Measurements from ENCODE around the gene ELMO3. TPM values are rescaled to one million over a fixed set of nuclear protein-coding genes. Genes with fewer than 3 reads are reported as not detected.
A peak's percentile ranks its signal among the peaks of the same experiment; 100 is the strongest.

Gene ELMO3
- total RNA-seq, 1 experiment from 2014 or later = 0.90 TPM

- in situ Hi-C loops (cut with HindIII; ENCODE audit: low pct_unique_long_range_greater_than_20kb, low sequenced_read_pairs) = no loop called here
These were observed 24.2 kb upstream of the ELMO3 start for GRCh38 chr16:67174706-67175231.

GRCh38 chr16:67176662-67177061 lies 22.3 kb upstream of the ELMO3 start:
- DNase-seq (ENCODE audit: low read depth, low spot score) = no peak
- in situ Hi-C loops (cut with HindIII; ENCODE audit: low pct_unique_long_range_greater_than_20kb, low sequenced_read_pairs) = no loop called here

More at GRCh38 chr16:67174706-67175231, 24.2 kb upstream of the ELMO3 start:
- no peak for DNase-seq (ENCODE audit: low read depth, low spot score)

GRCh38 chr16:67177743-67178699 lies 20.9 kb upstream of the ELMO3 start:
- in situ Hi-C loops (cut with HindIII; ENCODE audit: low pct_unique_long_range_greater_than_20kb, low sequenced_read_pairs) = no loop called here
- DNase-seq (ENCODE audit: low read depth, low spot score) = peak; percentile 25

GRCh38 chr16:67179421-67180080 lies 19.4 kb upstream of the ELMO3 start:
- DNase-seq (ENCODE audit: low read depth, low spot score) = peak; percentile 49
- in situ Hi-C loops (cut with HindIII; ENCODE audit: low pct_unique_long_range_greater_than_20kb, low sequenced_read_pairs) = no loop called here

- in situ Hi-C loops (cut with HindIII; ENCODE audit: low pct_unique_long_range_greater_than_20kb, low sequenced_read_pairs) = no loop called here
- DNase-seq (ENCODE audit: low read depth, low spot score) = no peak
These were observed 18.8 kb upstream of the ELMO3 start for GRCh38 chr16:67180166-67180565.

GRCh38 chr16:67181346-67181745 lies 17.6 kb upstream of the ELMO3 start:
- in situ Hi-C loops (cut with HindIII; ENCODE audit: low pct_unique_long_range_greater_than_20kb, low sequenced_read_pairs) = no loop called here
- no peak for DNase-seq (ENCODE audit: low read depth, low spot score)

- in situ Hi-C loops (cut with HindIII; ENCODE audit: low pct_unique_long_range_greater_than_20kb, low sequenced_read_pairs) = no loop called here
- DNase-seq (ENCODE audit: low read depth, low spot score) = no peak
These were observed 16.6 kb upstream of the ELMO3 start for GRCh38 chr16:67182288-67182687.

- in situ Hi-C loops (cut with HindIII; ENCODE audit: low pct_unique_long_range_greater_than_20kb, low sequenced_read_pairs) = no loop called here
- no peak for DNase-seq (ENCODE audit: low read depth, low spot score)
These were observed 15.7 kb upstream of the ELMO3 start for GRCh38 chr16:67183284-67183626.

GRCh38 chr16:67183627-67184452 lies 15.1 kb upstream of the ELMO3 start, which contains the start of gene MATCAP1:
Gene MATCAP1 (minus strand): TSS chr16:67183963. CDS start chr16:67180610, 3,353 bp downstream.
- peak; percentile 97 for DNase-seq (ENCODE audit: low read depth, low spot score)
- in situ Hi-C loops (cut with HindIII; ENCODE audit: low pct_unique_long_range_greater_than_20kb, low sequenced_read_pairs) = no loop called here

- DNase-seq (ENCODE audit: low read depth, low spot score) = no peak
- in situ Hi-C loops (cut with HindIII; ENCODE audit: low pct_unique_long_range_greater_than_20kb, low sequenced_read_pairs) = no loop called here
These were observed 14.4 kb upstream of the ELMO3 start for GRCh38 chr16:67184453-67184994.

GRCh38 chr16:67184995-67185650 lies 13.8 kb upstream of the ELMO3 start:
- DNase-seq (ENCODE audit: low read depth, low spot score) = peak; percentile 84
- in situ Hi-C loops (cut with HindIII; ENCODE audit: low pct_unique_long_range_greater_than_20kb, low sequenced_read_pairs) = no loop called here

GRCh38 chr16:67185651-67186134 lies 13.2 kb upstream of the ELMO3 start:
- no peak for DNase-seq (ENCODE audit: low read depth, low spot score)
- in situ Hi-C loops (cut with HindIII; ENCODE audit: low pct_unique_long_range_greater_than_20kb, low sequenced_read_pairs) = no loop called here

- no peak for DNase-seq (ENCODE audit: low read depth, low spot score)
- in situ Hi-C loops (cut with HindIII; ENCODE audit: low pct_unique_long_range_greater_than_20kb, low sequenced_read_pairs) = no loop called here
These were observed 12.4 kb upstream of the ELMO3 start for GRCh38 chr16:67186550-67186950.

GRCh38 chr16:67187175-67187890 lies 11.6 kb upstream of the ELMO3 start:
- no peak for DNase-seq (ENCODE audit: low read depth, low spot score)
- in situ Hi-C loops (cut with HindIII; ENCODE audit: low pct_unique_long_range_greater_than_20kb, low sequenced_read_pairs) = no loop called here

GRCh38 chr16:67188323-67188722 lies 10.6 kb upstream of the ELMO3 start:
- DNase-seq (ENCODE audit: low read depth, low spot score) = no peak
- in situ Hi-C loops (cut with HindIII; ENCODE audit: low pct_unique_long_range_greater_than_20kb, low sequenced_read_pairs) = no loop called here

- DNase-seq (ENCODE audit: low read depth, low spot score) = no peak
- in situ Hi-C loops (cut with HindIII; ENCODE audit: low pct_unique_long_range_greater_than_20kb, low sequenced_read_pairs) = no loop called here
These were observed 10.1 kb upstream of the ELMO3 start for GRCh38 chr16:67188798-67189197.

Data from SK-MEL-5 (cell line).